ENCODE data around the gene RHBDF1. TPM values are rescaled to one million over a fixed set of nuclear protein-coding genes. Genes with fewer than 3 reads are reported as not detected.
"Not testable (repeated sequence)": the region's sequence is repeated elsewhere in the genome, so short reads cannot be mapped to it uniquely, and the experiment has no call there.

Gene RHBDF1
- polyA plus RNA-seq, 1 donor, result 18.3 TPM

DNA sequence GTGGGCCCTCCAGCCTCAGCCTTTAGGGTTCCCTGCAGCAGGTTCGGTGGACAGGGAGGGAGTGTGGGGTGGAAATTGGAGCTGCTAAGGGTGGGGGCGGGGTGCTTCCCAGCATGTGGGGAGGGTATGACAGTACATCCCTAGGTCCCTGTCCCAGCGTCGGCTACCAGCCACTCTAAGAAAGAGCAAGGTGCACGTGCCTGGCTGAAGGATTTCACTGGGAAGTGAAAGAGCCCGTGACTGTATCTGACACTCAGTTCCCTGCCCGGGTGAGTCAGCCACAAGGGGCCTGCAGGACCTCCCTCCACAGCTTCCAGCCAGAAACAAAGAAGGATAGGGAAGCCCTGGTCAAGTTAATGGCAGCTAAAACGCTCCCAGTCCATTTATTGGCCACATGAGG is 14.7 kb downstream of the RHBDF1 start:
- no CpG with 5 or more reads among the region's 8 CpGs for WGBS (ENCODE audit: insufficient coverage, low lambda C conversion rate)
- peaks cover 59% of the 10 kb centered on the region for H3K36me3 ChIP-seq (ENCODE audit: control insufficient read depth, insufficient read depth, low read length)
- no peaks in the 10 kb centered on the region for H3K9me3 ChIP-seq (ENCODE audit: control insufficient read depth, low read depth, low read length)
- no peak for DNase-seq
- H3K27me3 ChIP-seq (ENCODE audit: control insufficient read depth, insufficient read depth, low read length), result no peaks in the 10 kb centered on the region
- H3K4me3 ChIP-seq (ENCODE audit: low read length), result no peak overlapping the region
- no peak overlapping the region for H3K27ac ChIP-seq (ENCODE audit: low read length)
- H3K4me1 ChIP-seq (ENCODE audit: control insufficient read depth, insufficient read depth, low read length), result peaks cover 5% of the 10 kb centered on the region

DNA sequence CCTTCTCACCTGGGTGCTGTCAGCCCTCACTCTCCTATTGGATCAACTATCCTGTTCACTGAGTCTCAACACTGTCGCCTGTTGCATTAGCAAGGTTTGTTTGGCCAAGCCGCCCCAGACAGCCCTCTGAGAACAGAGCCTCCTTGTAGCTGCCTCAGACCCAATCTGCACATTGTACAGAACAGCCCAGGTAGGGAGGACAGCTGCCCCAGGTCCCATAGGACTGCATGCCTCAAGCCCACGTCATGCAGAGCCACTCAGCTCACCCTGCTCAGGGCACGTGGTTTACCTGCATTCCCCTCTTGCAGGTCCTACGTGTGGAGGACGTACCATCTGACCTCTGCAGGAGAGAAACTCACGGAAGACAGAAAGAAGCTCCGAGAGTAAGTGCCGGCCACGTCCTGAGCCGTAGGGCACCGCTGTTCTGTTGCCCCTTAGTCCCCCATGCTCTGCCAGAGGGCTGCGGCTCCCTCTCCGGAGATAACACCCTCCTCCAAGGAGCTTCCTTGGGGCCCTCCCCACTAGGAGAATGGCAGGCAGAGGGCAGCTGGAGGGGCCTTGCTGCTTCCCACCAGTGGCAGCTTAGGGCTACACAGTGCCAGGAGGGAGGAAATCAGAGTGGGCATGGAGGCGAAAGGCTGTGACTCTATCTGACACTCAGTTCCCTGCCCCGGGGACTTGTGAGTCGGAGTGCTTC is 16.1 kb downstream of the RHBDF1 start:
- H3K27me3 ChIP-seq (ENCODE audit: control insufficient read depth, insufficient read depth, low read length), result no peaks in the 10 kb centered on the region
- no peak overlapping the region for H3K27ac ChIP-seq (ENCODE audit: low read length)
- H3K9me3 ChIP-seq (ENCODE audit: control insufficient read depth, low read depth, low read length), result no peaks in the 10 kb centered on the region
- no peak for DNase-seq
- peaks cover 5% of the 10 kb centered on the region for H3K4me1 ChIP-seq (ENCODE audit: control insufficient read depth, insufficient read depth, low read length)
- peaks cover 49% of the 10 kb centered on the region for H3K36me3 ChIP-seq (ENCODE audit: control insufficient read depth, insufficient read depth, low read length)
- whole genome bisulfite sequencing (ENCODE audit: insufficient coverage, low lambda C conversion rate), result no CpG with 5 or more reads among the region's 17 CpGs
- H3K4me3 ChIP-seq (ENCODE audit: low read length), result no peak overlapping the region

DNA sequence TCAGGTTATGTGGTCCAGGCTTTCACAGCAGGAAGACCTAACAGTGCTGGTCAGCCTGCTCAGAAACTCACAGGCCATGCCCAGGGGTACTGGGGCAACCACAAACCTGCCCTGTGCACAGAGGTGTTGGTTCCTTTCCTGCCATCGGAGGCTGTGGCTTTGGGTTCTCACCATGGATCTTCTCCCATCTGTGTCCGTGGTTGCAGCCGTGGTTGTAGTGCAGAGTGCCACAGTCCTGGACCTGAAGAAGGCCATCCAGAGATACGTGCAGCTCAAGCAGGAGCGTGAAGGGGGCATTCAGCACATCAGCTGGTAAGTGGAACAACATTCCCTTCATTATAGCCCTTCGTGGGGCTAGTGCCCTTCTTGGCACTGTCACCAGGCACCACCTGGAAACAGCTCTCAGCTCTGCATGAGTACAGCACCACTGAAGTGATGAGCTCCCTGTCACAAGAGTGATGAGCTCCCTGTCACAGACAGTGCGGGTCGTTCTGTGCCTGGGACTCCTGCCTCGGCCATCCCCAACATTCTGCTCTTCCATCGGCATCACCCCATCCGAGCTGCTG is 16.8 kb downstream of the RHBDF1 start:
- Histone ChIP-seq H3K4me1 (ENCODE audit: control insufficient read depth, insufficient read depth, low read length) (peaks cover 5% of the 10 kb centered on the region), H3K4me3 (ENCODE audit: low read length) (no peak overlapping the region), H3K27ac (ENCODE audit: low read length) (no peak overlapping the region), H3K27me3 (ENCODE audit: control insufficient read depth, insufficient read depth, low read length) (no peaks in the 10 kb centered on the region), H3K9me3 (ENCODE audit: control insufficient read depth, low read depth, low read length) (no peaks in the 10 kb centered on the region), H3K36me3 (ENCODE audit: control insufficient read depth, insufficient read depth, low read length) (peaks cover 48% of the 10 kb centered on the region)
- DNase-seq, result no peak
- WGBS (ENCODE audit: insufficient coverage, low lambda C conversion rate), result no CpG with 5 or more reads among the region's 11 CpGs

DNA sequence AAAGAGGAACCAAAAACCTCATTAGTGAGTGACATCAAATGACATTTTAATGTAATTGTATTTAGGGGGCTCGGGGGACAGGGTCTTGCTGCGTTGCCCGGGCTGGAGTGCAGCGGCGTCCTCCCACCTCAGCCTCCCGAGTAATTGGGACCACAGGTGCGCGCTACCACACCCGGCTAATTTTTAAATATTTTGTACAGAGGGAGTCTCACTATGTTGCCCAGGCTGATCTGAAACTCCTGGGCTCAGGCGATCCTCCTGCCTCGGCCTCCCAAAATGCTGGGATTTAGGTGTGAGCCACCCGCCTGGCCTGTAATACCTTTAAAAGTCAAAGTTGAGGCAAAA is 18.2 kb downstream of the RHBDF1 start:
- Histone ChIP-seq H3K27me3 (ENCODE audit: control insufficient read depth, insufficient read depth, low read length) (no peaks in the 10 kb centered on the region), H3K4me3 (ENCODE audit: low read length) (peak overlapping the region; percentile 94), H3K4me1 (ENCODE audit: control insufficient read depth, insufficient read depth, low read length) (peaks cover 5% of the 10 kb centered on the region), H3K36me3 (ENCODE audit: control insufficient read depth, insufficient read depth, low read length) (peaks cover 37% of the 10 kb centered on the region), H3K9me3 (ENCODE audit: control insufficient read depth, low read depth, low read length) (no peaks in the 10 kb centered on the region), H3K27ac (ENCODE audit: low read length) (no peak overlapping the region)
- no peak for DNase-seq
- no CpG with 5 or more reads among the region's 12 CpGs for WGBS (ENCODE audit: insufficient coverage, low lambda C conversion rate)

DNA sequence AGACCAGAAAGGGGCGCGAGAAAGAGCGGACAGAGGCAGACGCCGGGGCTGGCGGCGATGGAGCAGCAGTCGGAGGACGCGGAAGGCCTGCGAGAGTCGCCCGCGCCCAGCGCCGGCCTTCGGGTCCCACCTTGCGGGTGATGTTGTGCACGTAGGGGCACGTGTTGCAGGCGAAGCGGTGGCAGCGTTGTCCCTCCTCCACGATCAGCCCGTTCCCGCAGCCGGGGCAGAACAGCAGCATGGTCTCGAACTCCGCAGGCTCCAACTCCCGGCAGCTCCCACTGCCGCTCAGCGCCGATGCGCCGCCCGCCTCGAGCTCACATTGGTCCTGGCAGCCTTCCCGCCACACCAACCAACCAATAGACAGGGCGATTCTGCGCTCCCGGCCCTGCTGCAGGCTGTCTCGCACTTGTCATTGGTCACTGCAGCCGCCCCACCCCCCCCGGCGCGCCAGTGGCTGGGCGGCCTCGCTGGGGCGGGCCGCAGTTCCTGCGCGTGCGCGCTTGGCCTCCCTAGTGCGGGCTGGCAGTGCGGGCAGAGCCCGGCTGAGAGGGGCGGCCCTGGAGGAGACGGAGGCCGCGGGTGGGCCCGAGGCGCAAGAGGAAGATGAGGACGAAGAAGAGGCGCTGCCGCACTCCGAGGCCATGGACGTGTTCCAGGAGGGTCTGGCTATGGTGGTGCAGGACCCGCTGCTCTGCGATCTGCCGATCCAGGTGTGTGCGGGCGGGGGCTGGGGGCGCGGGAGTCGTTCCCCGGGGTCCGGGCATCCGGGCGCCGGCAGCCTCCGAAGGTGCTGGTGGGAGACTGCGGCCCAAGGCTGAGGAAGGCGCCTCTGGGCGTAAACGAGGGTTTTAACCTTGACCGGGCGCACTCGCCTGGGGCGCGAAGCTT is 18.8 kb downstream of the RHBDF1 start, which contains the start of the genes POLR3K and SNRNP25:
Gene POLR3K (minus strand): TSS at position 263 of the 891 bp plus-strand sequence. CDS start 22 bp downstream, at position 241.
Gene SNRNP25 (plus strand): TSS at position 483 of the 891 bp plus-strand sequence. CDS start 189 bp downstream, at position 672.
- Histone ChIP-seq H3K4me3 (ENCODE audit: low read length) (peak within 1 kb of the TSS; percentile 94), H3K4me1 (ENCODE audit: control insufficient read depth, insufficient read depth, low read length) (peaks cover 5% of the 10 kb centered on the region), H3K27ac (ENCODE audit: low read length) (peak within 1 kb of the TSS; percentile 32), H3K27me3 (ENCODE audit: control insufficient read depth, insufficient read depth, low read length) (no peaks in the 10 kb centered on the region), H3K36me3 (ENCODE audit: control insufficient read depth, insufficient read depth, low read length) (peaks cover 30% of the 10 kb centered on the region), H3K9me3 (ENCODE audit: control insufficient read depth, low read depth, low read length) (no peaks in the 10 kb centered on the region)
- no CpG with 5 or more reads among the region's 91 CpGs for WGBS (ENCODE audit: insufficient coverage, low lambda C conversion rate)
- peak; percentile 98 for DNase-seq

DNA sequence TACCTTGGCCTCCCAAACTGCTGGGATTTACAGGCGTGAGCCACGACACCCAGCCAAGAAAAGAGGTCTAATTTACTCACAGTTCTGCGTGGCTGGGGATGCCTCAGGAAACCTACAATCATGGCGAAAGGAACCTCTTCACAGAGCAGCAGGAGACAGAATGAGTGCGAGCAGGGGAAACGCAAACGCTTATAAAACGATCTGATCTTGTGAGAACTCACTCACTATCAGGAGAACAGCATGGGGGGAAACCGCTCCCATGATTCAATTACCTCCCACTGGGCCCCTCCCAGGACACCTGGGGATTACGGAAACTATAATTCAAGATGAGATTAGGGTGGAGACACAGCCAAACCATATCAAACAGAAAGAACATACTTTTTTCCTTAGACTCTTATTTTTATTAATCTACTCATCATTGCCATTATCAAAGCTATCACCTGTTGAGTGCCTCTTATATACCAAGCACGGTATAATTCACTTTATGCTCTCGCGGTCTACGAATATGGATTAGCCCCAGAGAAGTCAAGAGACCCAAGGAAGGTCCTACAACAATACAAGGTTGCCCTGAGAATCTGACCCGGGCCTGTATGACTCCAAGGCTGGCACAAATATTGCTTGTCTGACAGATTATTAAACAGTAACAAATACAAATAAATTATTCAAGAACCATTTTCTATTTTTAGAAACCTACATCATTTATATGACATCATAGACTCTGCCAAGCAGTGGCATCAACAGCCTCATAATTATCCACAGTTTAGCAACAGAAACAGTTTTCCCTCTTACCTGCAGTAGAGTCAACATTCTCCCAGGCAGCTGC is 21.5 kb downstream of the RHBDF1 start:
- 86% methylated on average over 4 of the region's 15 CpGs for WGBS (ENCODE audit: insufficient coverage, low lambda C conversion rate)

DNA sequence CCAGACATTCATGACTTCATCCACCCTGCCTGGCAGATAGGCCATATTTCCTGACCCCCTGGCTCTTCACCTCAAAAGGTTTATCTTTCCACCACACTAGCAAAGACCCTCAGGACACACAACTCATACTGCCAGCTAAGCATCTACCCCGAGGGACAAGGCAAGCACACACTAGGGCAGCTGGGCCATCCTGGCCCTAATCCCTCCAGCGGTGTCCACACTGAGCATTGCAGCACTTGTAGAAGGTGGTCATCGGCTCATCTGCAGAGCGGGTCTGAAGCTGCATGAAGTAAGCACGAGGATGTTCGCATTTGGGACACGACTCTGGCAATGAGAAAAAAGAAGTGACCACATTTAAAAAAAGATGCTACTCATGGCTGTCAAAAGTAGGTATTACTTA is 25.2 kb downstream of the RHBDF1 start:
- DNase-seq, result no peak
- WGBS (ENCODE audit: insufficient coverage, low lambda C conversion rate), result no CpG with 5 or more reads among the region's 7 CpGs
- no peak overlapping the region for H3K27ac ChIP-seq (ENCODE audit: low read length)
- no peak overlapping the region for H3K4me3 ChIP-seq (ENCODE audit: low read length)
- peaks cover 22% of the 10 kb centered on the region for H3K36me3 ChIP-seq (ENCODE audit: control insufficient read depth, insufficient read depth, low read length)
- H3K9me3 ChIP-seq (ENCODE audit: control insufficient read depth, low read depth, low read length), result no peaks in the 10 kb centered on the region
- no peaks in the 10 kb centered on the region for H3K27me3 ChIP-seq (ENCODE audit: control insufficient read depth, insufficient read depth, low read length)
- H3K4me1 ChIP-seq (ENCODE audit: control insufficient read depth, insufficient read depth, low read length), result no peaks in the 10 kb centered on the region

More for the DNA sequence above, 21.5 kb downstream of the RHBDF1 start:
- Histone ChIP-seq H3K9me3 (ENCODE audit: control insufficient read depth, low read depth, low read length) (no peaks in the 10 kb centered on the region), H3K4me3 (ENCODE audit: low read length) (no peak overlapping the region), H3K27ac (ENCODE audit: low read length) (no peak overlapping the region), H3K27me3 (ENCODE audit: control insufficient read depth, insufficient read depth, low read length) (no peaks in the 10 kb centered on the region), H3K4me1 (ENCODE audit: control insufficient read depth, insufficient read depth, low read length) (peaks cover 5% of the 10 kb centered on the region), H3K36me3 (ENCODE audit: control insufficient read depth, insufficient read depth, low read length) (peaks cover 14% of the 10 kb centered on the region)
- no peak for DNase-seq

DNA sequence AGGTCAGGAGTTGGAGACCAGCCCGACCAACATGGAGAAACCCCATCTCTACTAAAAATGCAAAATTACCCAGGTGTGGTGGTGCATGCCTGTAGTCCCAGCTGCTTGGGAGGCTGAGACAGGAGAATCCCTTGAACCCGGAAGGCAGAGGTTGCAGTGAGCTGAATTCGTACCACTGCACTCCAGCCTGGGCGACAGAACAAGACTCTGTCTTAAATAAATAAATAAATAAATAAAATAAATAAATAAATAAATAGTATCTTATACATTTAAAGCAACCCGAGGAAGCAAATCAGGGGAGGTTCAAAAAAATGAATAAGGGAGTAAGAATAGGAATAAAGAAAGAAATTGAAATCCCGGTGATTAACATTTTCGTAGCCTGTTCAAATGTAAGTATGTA is 25.9 kb downstream of the RHBDF1 start:
- not testable (repeated sequence) for H3K4me3 ChIP-seq (ENCODE audit: low read length); DNase-seq; H3K4me1 ChIP-seq (ENCODE audit: control insufficient read depth, insufficient read depth, low read length); H3K27ac ChIP-seq (ENCODE audit: low read length); H3K9me3 ChIP-seq (ENCODE audit: control insufficient read depth, low read depth, low read length); H3K27me3 ChIP-seq (ENCODE audit: control insufficient read depth, insufficient read depth, low read length)
- WGBS (ENCODE audit: insufficient coverage, low lambda C conversion rate), result 100% methylated on average over 3 of the region's 7 CpGs
- peaks cover 27% of the 10 kb centered on the region for H3K36me3 ChIP-seq (ENCODE audit: control insufficient read depth, insufficient read depth, low read length)

DNA sequence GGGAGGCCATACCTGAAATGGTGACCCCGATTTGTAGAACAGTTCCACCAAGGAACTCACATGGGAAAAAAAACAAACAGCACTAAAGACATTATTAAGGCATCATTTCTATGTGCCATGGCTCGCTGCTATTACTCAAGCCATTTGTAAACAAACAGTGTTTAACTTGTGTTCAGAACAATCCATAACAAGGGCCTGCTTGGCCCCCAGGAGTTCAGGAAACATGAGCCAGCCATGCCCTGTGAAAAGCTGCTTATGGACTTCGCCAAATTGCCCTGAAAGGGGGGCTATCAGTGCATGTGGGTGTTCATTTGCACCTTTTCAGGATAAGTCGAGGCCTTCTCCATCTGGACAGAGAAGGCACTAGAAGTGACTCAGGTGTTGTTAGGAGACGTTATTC is 27.0 kb downstream of the RHBDF1 start:
- no peaks in the 10 kb centered on the region for H3K27me3 ChIP-seq (ENCODE audit: control insufficient read depth, insufficient read depth, low read length)
- WGBS (ENCODE audit: insufficient coverage, low lambda C conversion rate), result no CpG with 5 or more reads among the region's 5 CpGs
- DNase-seq, result no peak
- H3K36me3 ChIP-seq (ENCODE audit: control insufficient read depth, insufficient read depth, low read length), result peaks cover 24% of the 10 kb centered on the region
- H3K9me3 ChIP-seq (ENCODE audit: control insufficient read depth, low read depth, low read length), result peaks cover 3% of the 10 kb centered on the region
- H3K4me1 ChIP-seq (ENCODE audit: control insufficient read depth, insufficient read depth, low read length), result no peaks in the 10 kb centered on the region
- no peak overlapping the region for H3K27ac ChIP-seq (ENCODE audit: low read length)
- no peak overlapping the region for H3K4me3 ChIP-seq (ENCODE audit: low read length)

DNA sequence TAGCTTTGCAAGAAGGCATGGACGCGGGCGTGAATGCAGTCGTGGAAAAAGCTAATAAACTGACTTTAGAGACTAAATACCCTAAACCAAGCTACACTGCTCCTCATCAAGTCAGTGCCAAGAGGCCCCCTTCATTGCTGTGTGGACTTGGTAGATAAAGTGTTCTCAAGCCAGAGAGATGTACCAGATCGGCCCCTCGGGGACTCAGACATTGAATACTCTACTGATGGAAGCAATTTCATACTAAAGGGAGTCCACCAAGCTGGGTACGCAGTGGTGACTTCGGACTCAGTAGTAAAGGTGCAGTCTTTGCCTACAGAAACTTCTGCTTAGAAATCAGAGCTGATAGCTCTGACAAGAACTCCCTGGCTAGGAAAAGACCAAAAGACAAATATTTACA is 27.8 kb downstream of the RHBDF1 start:
- no CpG with 5 or more reads among the region's 8 CpGs for WGBS (ENCODE audit: insufficient coverage, low lambda C conversion rate)
- Histone ChIP-seq H3K27ac (ENCODE audit: low read length) (no peak overlapping the region), H3K27me3 (ENCODE audit: control insufficient read depth, insufficient read depth, low read length) (no peaks in the 10 kb centered on the region), H3K36me3 (ENCODE audit: control insufficient read depth, insufficient read depth, low read length) (peaks cover 24% of the 10 kb centered on the region), H3K4me3 (ENCODE audit: low read length) (no peak overlapping the region), H3K9me3 (ENCODE audit: control insufficient read depth, low read depth, low read length) (peaks cover 3% of the 10 kb centered on the region), H3K4me1 (ENCODE audit: control insufficient read depth, insufficient read depth, low read length) (no peaks in the 10 kb centered on the region)
- DNase-seq, result no peak
